ENCODE measurements around the gene STAC2.

STAC2 gene

DNA sequence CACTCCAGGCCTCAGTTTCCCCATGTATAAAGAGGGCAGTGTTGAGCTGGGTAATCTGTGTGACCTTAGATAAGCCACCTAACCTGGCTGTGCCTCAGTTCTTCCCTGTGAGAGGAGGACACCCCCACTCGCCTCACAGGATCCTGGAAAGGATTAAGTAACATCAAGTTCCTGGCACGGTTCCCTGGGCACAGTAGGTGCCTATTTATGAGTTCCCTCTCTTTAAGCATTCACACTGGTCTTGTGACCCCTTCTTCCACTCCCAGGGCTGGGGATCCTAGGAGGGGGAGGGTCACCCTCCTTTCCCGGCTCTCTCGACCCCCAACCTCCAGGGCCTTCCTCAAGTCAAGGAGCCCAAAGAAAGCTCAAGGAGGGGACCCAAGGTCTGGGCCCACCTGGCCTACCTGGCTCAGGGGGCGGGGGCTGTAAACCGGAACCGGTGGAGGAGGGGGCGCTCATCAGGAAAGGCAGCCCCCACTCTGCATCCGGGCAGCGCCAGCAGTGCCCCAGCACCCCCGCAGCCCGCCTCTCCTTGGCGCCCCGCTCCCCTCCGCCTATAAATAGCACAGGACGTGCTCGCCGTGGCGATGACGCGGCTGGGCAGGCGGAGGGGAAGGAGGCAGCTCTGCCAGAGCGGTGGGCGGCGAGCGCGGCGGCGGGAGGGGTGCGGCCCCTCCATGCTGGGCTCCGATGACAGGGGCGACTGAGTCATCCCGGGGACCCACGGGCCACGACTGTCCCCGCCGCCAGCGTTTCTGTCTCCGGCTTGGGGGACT lies 16.2 kb downstream of the STAC2 start:
- DNase-seq: no peak

DNA sequence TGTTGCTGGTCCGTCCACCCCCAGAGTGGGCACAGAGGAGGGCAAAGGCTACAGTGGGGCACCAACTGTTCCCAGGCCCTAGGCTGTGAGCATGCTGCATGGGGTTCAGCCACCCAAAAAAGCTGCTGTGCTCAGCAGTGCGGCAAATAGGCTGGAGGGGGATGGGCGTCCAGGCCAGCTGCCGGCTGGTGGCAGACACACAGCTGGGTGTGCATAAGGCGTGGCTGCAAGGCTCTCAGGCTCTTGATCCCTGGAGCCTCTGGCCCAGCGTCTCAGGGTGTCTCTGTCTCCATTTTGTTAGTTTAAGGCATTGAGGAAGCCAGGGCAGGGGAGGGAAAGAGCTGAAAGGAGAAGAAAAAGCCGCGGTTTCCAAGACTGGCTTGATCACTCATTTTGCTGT lies 16.9 kb downstream of the STAC2 start:
- DNase-seq: no peak

DNA sequence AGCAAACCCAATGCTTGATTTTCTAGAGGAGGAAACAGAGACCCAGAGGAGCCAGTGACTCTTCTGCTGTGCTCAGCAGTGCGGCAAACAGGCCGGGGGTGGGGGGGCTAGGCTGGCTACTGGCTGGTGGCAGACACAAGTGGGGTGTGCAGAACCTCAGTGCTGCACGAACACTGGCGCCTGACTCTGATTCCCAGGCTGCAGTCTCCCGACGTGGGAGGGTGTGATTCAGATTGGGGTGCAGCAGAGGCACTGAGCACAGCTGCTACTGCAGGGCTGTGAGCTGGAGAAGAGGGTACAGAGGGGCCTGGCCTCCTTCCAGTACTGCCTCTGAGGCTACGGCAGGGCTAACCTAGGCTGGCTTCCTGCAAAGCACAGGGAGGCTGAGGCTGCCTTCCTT lies 17.6 kb downstream of the STAC2 start:
- no peak for DNase-seq

DNA sequence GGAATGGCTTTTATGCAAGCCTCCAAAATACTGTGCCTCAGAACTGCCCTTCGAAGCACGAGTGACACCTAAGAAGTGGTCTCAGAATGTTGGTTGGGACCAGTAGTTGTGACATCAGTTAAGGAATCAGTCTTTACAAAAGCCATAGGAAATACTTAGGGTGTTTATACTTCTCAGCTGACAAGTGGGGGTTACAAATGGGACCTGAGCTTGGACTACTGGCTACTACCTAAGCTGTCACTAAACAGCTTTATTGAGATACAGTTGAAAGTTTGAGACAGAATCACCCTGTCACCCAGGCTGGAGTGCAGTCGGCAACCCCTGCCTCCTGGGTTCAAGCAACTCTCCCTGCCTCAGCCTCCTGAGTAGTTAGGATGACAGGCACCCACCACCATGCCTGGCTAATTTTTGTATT lies 20.6 kb downstream of the STAC2 start:
- DNase-seq: no peak

DNA sequence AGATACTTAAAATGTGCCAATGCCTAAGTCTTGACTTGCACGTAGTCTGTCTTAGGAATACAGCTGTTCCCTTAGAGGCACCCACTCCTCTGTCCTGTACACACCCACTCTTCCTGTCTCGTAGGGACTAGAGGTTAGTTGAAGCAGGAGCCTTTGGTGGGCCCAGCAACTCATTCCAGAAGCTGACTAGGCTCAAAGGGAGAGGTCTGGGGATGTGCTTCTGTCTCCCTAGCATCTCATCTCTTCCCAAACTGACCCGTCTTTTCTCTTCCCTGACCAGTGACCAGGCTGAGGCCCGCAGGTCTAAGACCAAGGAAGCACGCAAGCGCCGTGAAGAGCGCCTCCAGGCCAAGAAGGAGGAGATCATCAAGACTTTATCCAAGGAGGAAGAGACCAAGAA lies 21.5 kb downstream of the STAC2 start:
- no peak for DNase-seq

DNA sequence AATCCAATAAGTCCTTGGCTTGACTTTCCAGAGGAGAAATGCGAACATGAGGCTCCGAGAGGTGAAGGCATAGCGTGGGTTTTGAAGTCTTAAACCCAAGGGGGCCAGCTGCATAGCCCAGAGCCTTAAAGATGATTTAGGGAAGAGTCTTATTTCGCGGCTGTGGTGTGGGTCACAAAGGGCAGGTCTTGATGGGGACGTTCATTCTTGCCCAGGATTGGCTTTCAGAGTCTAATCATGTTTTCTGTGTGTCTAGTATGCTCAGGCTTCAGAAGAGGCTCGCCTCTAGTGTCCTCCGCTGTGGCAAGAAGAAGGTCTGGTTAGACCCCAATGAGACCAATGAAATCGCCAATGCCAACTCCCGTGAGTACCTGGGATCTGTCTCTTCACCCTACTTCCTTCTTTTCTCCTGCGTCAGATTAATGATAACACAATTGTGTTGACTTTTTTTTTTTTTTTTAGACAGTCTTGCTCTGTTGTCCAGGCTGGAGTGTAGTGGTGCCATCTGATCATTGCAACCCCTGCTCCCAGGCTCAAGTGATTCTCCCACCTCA lies 24.7 kb downstream of the STAC2 start:
- no peak for DNase-seq

DNA sequence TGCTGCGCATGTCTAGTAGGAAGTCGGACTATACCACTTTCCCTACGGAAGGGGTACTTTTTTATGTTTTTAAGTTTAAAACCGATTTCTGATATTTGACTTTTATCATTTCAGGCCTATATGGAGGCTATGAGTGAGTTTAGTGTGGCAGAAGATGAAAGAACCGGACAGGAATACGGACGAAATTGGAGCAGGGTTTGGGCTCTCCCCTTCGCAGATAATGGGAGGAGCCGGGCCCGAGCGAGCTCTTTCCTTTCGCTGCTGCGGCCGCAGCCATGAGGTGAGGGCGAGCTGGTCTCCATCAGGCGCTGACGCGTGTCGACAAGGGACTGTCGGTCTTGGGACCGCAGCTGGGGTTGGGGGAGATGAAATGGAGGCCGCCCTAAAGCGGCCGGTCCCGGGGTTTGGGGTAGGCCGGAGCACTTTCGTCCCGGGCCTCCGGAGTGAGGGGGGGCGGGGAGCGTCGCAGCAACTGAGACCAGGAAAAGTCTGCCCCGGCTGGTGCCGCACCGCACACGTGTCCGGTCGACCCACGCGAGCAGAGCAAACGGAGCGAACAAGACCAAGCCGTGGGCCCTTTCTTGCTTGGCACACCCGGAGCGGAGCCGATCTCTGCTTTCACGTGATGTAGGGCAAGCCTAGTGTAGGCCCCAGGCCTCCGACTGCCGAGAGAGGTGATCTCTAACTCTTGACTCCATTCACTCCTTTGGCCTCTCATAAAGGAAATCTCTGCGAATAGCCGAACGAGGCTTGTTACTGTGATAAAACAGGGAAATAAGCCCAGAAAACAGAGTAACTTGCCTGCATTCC lies 25.5 kb downstream of the STAC2 start, which contains the start of gene RPL19:
TSS of gene RPL19 (plus strand) at position 214 of the 810 bp plus-strand sequence. CDS start at position 276, 62 bp downstream.
- DNase-seq: no peak

DNA sequence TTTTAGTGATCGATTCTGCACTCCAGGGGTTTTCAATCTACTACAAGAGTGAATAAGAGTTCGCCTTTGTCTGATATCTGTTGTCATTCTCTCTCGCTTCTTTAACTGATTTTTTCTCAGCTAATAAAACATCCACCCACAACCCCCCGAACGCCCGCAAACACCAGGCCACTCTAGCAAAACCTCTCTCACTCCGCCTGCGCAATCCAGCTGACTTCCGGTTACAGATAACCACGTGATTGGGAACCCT lies 26.0 kb downstream of the STAC2 start:
- DNase-seq: peak; percentile 90

DNA sequence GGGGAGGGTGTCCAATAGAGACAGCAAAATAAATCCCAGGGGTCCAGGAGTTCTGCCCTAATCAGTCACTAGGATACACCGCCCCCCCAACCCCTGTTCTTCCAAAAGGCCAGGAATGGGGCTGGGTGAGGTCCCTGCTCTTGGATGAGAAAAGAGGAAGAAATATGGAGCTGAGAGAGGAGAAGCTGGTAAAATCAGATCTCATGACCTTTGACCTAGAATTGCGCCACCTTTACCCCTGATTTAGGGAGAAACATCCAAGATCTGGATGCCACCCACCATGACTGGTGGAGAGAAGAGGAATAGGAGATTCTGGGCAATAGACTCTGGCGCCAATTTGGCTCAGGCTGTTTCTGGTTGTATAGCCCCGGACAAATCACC lies 27.6 kb downstream of the STAC2 start:
- DNase-seq: no peak

DNA sequence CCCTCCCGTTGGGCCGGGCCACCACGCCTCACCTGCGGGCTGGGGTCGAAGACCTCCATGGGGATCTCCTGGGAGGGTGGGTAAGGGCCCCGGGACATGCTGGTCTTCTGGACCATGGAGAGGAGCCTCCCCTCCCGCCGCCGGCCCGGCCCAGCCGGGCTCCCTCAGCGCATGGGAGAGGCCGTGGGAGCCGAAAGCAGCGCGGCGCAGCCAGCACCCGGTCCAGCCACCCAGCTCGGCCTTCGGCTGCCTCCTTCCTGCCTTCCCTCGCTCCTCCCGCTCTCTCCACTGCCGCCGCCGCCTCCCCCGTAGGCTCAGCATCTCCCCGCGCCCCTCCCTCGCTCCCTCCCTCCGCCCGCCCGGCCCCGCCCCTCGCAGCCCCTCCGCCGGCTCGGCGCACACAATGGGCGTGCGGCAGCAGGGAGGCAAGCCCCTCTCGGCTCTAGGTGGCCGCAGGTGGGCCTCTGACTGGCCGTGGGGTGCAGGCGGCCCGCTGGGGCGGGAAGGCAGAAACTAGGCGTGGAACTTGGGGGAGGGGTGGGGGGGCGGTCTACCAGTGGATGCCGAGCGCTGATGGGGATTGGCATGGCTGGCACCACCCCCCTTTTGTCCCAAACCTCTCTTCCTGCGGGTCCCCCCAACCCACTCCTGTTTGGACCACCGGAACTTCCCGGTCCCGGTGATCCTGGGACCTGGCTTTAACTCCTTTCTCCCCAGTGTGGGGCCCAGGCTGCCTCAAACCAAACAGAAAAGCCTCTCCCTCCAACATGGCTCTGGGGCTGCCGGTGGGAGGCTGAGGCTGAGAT lies 28.2 kb downstream of the STAC2 start, which contains the start of gene CACNB1:
TSS of gene CACNB1 (minus strand) at position 290 of the 806 bp plus-strand sequence. CDS start at position 116, 174 bp downstream.
- no peak for DNase-seq

DNA sequence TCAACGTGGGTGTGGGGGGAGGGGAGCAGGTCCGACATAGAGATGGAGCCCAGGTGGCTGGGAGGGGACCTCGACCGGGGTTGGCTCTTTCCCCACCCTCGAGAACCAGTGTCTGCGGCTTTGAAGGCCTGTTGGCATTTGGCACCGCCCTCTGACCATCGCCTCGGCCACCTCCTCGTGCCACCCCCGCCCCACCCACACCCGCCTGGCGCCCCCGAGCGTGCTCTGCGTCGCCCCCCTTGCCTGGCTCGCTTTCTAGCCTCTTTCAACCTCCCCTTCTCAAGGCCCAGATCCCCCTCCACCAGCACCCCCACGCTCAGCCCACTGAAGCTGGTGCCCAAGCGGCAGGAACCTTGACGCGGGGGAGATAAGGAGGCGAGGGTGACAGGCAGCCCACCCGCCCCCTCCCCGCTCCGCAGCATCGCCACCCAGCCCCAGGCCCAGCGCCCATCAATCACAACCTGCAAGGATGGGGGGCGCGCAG lies 28.9 kb downstream of the STAC2 start:
- DNase-seq: no peak

DNA sequence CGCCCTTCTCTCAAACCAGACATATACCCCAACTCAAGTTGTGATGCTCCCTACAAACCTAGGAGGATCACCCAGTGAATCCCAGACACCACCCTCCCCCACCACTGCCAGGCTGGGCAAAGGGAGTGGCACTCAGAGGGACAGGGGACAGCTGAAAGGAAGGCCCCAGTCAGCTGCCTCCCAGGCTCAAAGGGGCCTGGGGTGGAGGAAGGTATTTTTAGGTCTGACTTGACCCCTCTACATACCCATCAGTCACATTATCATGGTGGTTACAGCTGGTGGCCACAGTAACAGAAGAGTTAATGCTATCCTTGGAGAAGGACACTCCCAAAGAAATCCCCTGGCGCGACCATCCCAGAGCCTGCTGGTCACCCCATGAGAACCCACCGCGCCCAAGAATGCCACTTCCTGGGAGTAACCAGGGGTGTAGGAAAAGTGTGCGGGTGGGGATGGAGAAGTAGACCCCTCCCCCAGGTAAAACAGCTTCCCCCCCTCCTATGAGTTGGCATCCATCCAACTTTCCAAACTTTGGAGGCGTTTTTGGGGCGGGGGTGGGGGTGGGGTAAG lies 29.4 kb downstream of the STAC2 start:
- DNase-seq: no peak

DNA sequence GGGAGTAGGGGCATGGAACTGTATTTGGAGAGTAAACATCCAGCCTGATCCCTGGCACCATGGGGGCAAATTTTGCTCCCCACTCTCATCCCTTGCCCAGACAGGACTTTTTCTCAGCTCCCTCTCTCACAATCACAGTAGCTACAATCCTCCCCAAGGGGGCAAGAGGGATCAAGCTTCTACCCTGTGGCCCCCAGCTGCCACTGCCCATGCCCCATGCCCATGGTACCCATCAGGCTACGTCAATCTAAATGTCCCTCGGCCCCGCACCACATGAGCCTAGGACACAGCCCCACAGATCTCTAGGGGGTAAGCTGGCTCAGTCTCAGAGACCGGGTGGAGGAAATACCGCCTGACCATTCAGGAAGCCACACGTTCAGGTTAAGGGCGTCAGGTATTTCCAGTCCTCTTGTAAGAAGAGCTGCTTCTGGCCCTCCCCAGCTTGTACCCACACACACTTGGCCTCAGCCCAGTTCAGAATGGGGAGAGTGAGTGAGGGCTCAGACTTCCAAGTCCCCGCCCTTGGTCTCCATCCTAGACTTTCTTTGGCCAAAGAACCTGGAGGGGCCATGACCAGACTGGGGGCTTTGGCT lies 30.1 kb downstream of the STAC2 start:
- no peak for DNase-seq

DNA sequence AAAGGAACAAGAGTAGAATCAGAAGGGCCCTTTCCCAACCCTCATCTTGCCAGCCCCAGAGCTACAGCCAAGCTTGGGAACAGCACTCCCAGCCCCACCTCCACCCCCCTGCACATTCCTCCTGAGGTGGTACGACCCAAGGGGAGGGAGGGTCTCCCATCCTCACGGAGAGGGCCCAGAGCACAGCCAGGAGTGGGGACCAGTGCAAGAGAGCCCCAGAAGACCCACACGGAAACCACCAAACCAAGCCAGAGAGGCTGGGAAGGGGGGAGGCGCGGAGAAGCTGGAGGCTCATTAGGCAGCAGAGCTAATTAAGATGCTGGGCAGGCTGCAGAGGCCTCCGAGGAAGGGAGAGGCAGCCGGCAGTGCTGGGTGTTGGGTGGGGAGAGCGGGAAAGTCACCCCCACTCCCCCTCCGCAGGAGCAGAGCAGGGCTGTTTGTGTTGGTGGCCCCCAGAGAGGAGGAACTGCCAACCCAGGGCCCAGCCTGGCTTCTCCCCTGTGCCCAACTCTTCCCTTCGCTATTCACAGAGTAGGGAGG lies 30.7 kb downstream of the STAC2 start:
- no peak for DNase-seq

DNA sequence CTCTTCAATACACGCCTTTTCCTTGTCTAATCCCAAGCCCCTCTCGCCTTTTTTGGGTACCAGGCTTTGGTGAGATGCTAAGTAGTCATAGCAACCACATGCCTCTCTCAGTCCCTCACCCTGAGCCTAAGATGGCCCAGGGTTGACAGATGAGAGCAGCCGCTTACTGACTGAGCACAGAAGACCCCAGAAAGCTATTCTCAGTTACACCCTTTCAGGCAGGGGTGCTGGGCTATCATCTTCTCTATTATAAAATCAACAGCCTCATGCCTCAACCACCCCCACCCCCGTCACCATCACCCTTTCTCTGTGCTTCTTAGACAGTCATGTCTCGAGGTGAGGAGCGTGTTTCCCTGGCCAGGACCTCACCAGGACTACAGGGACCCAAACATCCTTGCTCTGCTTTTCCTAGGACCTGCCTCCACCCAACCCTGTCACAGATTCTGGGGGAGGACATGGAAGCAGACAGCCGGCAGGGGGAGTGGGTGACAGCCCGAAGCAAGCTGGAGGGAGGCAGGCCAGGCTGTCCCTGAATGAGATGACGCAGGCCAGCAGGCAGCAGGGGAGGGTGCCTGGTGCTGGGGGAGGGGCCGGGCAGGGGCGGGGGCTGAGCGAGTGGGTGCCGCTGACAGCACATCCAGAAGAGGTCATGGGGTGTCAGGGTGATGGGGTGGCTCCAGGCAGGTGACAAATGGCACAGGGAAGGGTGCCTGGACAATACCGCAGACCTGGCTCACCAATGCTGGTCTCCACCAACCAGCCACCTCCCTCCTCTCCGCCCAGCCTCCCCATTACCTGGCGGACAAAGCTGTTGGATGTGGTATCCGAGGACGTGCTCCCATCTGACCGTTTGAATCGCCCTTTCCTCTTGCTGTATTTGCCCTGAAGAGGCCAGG lies 31.4 kb downstream of the STAC2 start:
- DNase-seq: no peak

DNA sequence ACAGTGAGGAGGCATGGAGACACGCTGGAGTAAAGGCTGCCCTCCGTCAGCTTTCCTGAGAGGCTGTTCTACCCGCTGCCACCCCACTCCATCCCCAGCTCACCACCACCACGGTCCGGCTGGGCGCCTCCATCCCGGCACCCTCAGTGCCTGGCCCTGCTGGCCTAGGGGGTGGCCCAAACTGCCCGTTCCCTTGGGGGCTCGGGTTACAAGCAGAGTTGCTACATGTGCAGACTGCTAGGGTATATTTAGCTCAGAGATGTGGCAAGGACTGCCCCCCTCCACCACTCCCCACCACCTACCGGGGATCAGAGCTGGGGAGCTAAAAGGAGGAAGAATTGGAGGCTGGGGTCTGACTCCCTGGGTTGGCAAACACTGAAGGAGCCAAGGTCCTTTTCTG lies 32.4 kb downstream of the STAC2 start:
- no peak for DNase-seq

DNA sequence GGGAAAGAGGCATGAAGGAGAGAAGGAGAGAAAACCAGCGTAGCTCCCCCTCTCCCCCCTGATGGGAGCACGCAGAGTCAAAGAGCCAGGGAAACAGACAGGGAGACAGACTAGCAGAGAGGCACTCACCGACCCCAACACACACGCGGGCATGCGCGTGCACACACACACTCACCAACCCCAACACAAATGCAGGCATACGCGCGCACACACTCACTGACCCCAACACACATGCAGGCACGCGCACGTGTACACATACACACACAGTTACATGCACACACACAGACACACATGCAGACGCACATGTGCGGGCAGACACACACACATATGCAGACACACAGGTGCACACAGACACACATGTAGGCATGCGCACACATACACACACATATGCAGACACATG lies 32.8 kb downstream of the STAC2 start:
- DNase-seq: no peak

DNA sequence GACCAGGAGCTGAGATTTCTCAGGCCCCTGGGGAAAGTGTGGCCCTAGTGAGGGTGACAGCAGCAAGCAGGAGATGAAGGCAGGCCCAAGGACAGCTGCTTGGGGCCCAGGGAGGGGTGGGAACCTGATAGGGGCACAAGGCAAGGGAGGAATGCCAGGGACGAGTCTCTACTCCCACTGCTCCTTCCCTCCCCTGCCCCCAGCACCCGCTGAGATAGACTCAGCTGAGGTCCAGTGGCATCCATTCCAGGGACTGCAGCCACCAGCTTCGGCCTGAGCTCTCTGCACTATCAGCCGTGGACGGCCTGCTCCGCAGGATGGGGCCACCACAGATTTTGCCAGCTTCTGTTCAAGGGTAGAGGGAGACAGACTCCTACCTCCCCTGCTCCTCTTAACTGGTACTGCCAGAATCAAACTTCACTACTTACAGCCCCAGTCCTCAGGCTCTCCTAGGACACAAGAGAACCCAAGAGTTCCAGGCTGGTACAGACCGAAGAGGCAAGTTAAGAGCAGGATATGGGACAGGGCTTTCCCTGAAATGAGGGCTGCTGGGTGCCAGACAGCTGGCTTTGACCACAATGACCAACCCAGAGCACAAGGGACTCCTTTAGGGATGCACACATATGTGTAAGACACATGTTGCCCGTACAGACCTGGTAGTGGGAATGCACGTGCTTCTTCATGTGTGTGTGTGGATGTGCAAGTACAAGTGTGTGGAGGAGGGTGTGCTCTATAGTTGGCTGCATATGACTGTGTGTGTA lies 33.8 kb downstream of the STAC2 start:
- DNase-seq: no peak

DNA sequence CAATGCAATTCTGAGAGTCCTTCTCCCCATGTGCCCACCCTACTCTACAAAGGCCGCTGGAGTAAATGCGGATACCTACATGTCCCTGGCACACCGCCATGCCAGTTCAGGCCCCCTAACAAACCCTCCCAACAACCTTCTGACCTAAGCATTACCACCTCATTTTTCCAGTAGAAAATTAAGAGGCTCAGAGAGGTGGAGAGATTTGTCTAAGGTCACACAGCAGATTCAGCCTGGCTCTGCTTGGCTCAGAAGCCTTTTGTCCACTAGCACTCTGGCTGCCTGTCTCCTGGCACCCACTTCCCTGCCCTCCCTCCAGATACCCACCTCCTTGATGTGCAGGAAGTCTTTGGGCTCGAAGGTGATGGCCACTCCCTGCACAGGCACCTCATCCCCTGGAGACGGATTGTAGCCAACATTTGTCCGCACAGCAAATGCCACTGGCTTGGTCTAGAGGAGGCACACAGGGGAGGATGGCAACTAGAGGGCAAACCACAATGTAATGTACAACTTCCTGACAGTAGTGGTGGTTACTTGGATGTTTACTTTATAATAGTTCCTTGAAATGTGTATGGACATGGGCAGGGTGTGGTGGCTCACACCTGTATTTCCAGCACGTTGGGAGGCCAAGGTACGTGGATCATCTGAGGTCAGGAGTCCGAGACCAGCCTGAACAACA lies 38.5 kb downstream of the STAC2 start:
- no peak for DNase-seq

Data from NCI-H1436 treated with DMSO at 0.1 percent for 48 hours (cell line).